HEK293 (cell line): ENCODE measurements around the gene PHGDH.

Source experiments
- CTCF ChIA-PET: fragments of 350-600 bp; formaldehyde crosslinking; extraction: SDS; loops from one replicate; lab custom pipeline; 2021; ENCODE audit warnings: antibody characterized with exemption; lab: Yijun Ruan, JAX
- POLR2A ChIA-PET: fragments of 300-600 bp; formaldehyde crosslinking; extraction: SDS; loops from one replicate; lab custom pipeline; 2020; ENCODE audit warnings: antibody characterized with exemption, inconsistent platforms; lab: Yijun Ruan, JAX
- H3K27ac ChIP-seq: fragments of 200-500 bp; sonication (Bioruptor generic); 2 replicates; pipeline ENCODE4 v1.5.1; 2014; ENCODE audit warnings: low read depth, low read length, control low read depth, inconsistent platforms; ENCODE audit errors: extremely low read depth
- H3K36me3 ChIP-seq, 2 experiments: fragments of 200-500 bp in 1 of 2; sonication (Bioruptor generic) in 1 of 2; 1 replicate in 1 of 2; 2 replicates in 1 of 2; pipeline ENCODE4 v1.5.1; 2014 to 2017; ENCODE audit warnings: inconsistent platforms in 2 of 2, low read length in 2 of 2; ENCODE audit not compliant: control insufficient read depth in 2 of 2, insufficient read depth in 1 of 2
- H3K4me1 ChIP-seq: fragments of 200-500 bp; sonication (Bioruptor generic); 2 replicates; pipeline ENCODE4 v1.5.1; 2014; ENCODE audit warnings: mild to moderate bottlenecking, low read length, inconsistent platforms; ENCODE audit not compliant: control insufficient read depth, insufficient read depth
- H3K4me3 ChIP-seq: 2 replicates; pipeline ENCODE4 v1.5.1; 2011; ENCODE audit warnings: low read depth, mild to moderate bottlenecking, control low read depth, low read length, moderate library complexity
- H3K9me3 ChIP-seq: fragments of 200-500 bp; sonication (Bioruptor generic); 2 replicates; pipeline ENCODE4 v1.5.1; 2014; ENCODE audit warnings: low read depth, low read length, inconsistent platforms; ENCODE audit not compliant: control insufficient read depth, insufficient read depth
- FEZF1 ChIP-seq: fragments of 450-650 bp; formaldehyde crosslinking; IDR thresholded peaks from 2 replicates; pipeline ENCODE4 v1.5.1; 2016; ENCODE audit warnings: missing biosample characterization, missing genetic modification characterization
- GLIS1 ChIP-seq: fragments of 450-650 bp; formaldehyde crosslinking; IDR thresholded peaks from 2 replicates; pipeline ENCODE4 v1.5.1; 2016; ENCODE audit warnings: missing biosample characterization, missing genetic modification characterization
- PRDM4 ChIP-seq: fragments of 450-650 bp; formaldehyde crosslinking; IDR thresholded peaks from 2 replicates; pipeline ENCODE4 v1.5.1; 2017; ENCODE audit warnings: missing biosample characterization, missing genetic modification characterization
- PRDM6 ChIP-seq: fragments of 450-650 bp; formaldehyde crosslinking; IDR thresholded peaks from 2 replicates; pipeline ENCODE4 v1.5.1; 2017; ENCODE audit warnings: missing biosample characterization, missing genetic modification characterization
- SCRT1 ChIP-seq: fragments of 450-650 bp; formaldehyde crosslinking; IDR thresholded peaks from 2 replicates; pipeline ENCODE4 v1.5.1; 2016; ENCODE audit warnings: missing biosample characterization, missing genetic modification characterization, borderline replicate concordance
- SCRT2 ChIP-seq: fragments of 450-650 bp; formaldehyde crosslinking; IDR thresholded peaks from 2 replicates; pipeline ENCODE4 v1.5.1; 2016; ENCODE audit warnings: missing biosample characterization, missing genetic modification characterization
- WT1 ChIP-seq: fragments of 450-650 bp; formaldehyde crosslinking; IDR thresholded peaks from 2 replicates; pipeline ENCODE4 v1.5.1; 2016; ENCODE audit warnings: missing biosample characterization, missing genetic modification characterization
- ZBTB44 ChIP-seq: fragments of 450-650 bp; IDR thresholded peaks from 2 replicates; pipeline ENCODE4 v1.5.1; 2018; ENCODE audit warnings: missing biosample characterization, mild to moderate bottlenecking, missing genetic modification characterization
- ZNF121 ChIP-seq: fragments of 450-650 bp; formaldehyde crosslinking; IDR thresholded peaks from 2 replicates; pipeline ENCODE4 v1.5.1; 2016; ENCODE audit warnings: missing biosample characterization, missing genetic modification characterization
- ZNF202 ChIP-seq: fragments of 450-650 bp; formaldehyde crosslinking; IDR thresholded peaks from 2 replicates; pipeline ENCODE4 v1.5.1; 2016; ENCODE audit warnings: missing biosample characterization, missing genetic modification characterization, borderline replicate concordance
- ZNF221 ChIP-seq: fragments of 450-650 bp; formaldehyde crosslinking; IDR thresholded peaks from 2 replicates; pipeline ENCODE4 v1.5.1; 2017; ENCODE audit warnings: missing biosample characterization, missing genetic modification characterization, borderline replicate concordance
- ZNF23 ChIP-seq: fragments of 450-650 bp; formaldehyde crosslinking; IDR thresholded peaks from 2 replicates; pipeline ENCODE4 v1.5.1; 2016; ENCODE audit warnings: missing biosample characterization, missing genetic modification characterization, borderline replicate concordance
- ZNF266 ChIP-seq: fragments of 450-650 bp; formaldehyde crosslinking; IDR thresholded peaks from 2 replicates; pipeline ENCODE4 v1.5.1; 2016; ENCODE audit warnings: missing biosample characterization, missing genetic modification characterization, low read depth
- ZNF311 ChIP-seq: fragments of 450-650 bp; formaldehyde crosslinking; IDR thresholded peaks from 2 replicates; pipeline ENCODE4 v1.5.1; 2017; ENCODE audit warnings: missing biosample characterization, missing genetic modification characterization, borderline replicate concordance
- ZNF335 ChIP-seq: fragments of 450-650 bp; formaldehyde crosslinking; conservative IDR thresholded peaks from 2 replicates; pipeline ENCODE4 v1.5.1; 2016; ENCODE audit warnings: missing biosample characterization, missing genetic modification characterization
- ZNF366 ChIP-seq: fragments of 450-650 bp; formaldehyde crosslinking; conservative IDR thresholded peaks from 2 replicates; pipeline ENCODE4 v1.5.1; 2016; ENCODE audit warnings: missing biosample characterization, missing genetic modification characterization
- ZNF423 ChIP-seq: fragments of 450-650 bp; formaldehyde crosslinking; IDR thresholded peaks from 2 replicates; pipeline ENCODE4 v1.5.1; 2016; ENCODE audit warnings: missing biosample characterization, missing genetic modification characterization
- ZNF626 ChIP-seq: fragments of 450-650 bp; sonication (Bioruptor Pico); formaldehyde crosslinking; IDR thresholded peaks from 2 replicates; pipeline ENCODE4 v1.5.1; 2018; ENCODE audit warnings: missing biosample characterization, missing genetic modification characterization, inconsistent platforms
- ZNF660 ChIP-seq: fragments of 450-650 bp; IDR thresholded peaks from 2 replicates; pipeline ENCODE4 v1.5.1; 2018; ENCODE audit warnings: missing biosample characterization, mild to moderate bottlenecking, missing genetic modification characterization
- ZNF692 ChIP-seq: fragments of 450-650 bp; formaldehyde crosslinking; IDR thresholded peaks from 2 replicates; pipeline ENCODE4 v1.5.1; 2016; ENCODE audit warnings: missing biosample characterization, missing genetic modification characterization
- ZNF843 ChIP-seq: fragments of 450-650 bp; formaldehyde crosslinking; IDR thresholded peaks from 2 replicates; pipeline ENCODE4 v1.5.1; 2016; ENCODE audit warnings: missing biosample characterization, missing genetic modification characterization

The PHGDH gene

GRCh38 chr1:119675349-119676345, 36.1 kb upstream of the PHGDH start (continued):
- TF ChIP-seq ZNF692 (tag by site-specific recombination) (peak; percentile 81), ZNF366 (tag by site-specific recombination) (peak; percentile 46; the same call in 1 of the 2 replicates), ZNF423 (tag by site-specific recombination) (no peak), ZNF626 (tag by site-specific recombination) (no peak), ZNF335 (tag by site-specific recombination) (peak; percentile 63), ZNF660 (peak; percentile 58; the same call in 1 of the 2 replicates)

GRCh38 chr1:119676571-119677206, 35.0 kb upstream of the PHGDH start:
- Histone ChIP-seq H3K4me1 (no peaks in the 10 kb centered on the region; the same call in 1 of the 2 replicates), H3K9me3 (no peaks in the 10 kb centered on the region), H3K4me3 (no peak overlapping the region), H3K27ac (no peak overlapping the region), H3K36me3 (no peaks in the 10 kb centered on the region)
- CTCF ChIA-PET = interaction anchor here (0.6 to 6.5 kb wide), 17 partner anchors 10 to 138 kb away, joined by 3 to 136 read pairs (median 8); partner anchors contain the start of genes PHGDH and ZNF697
- TF ChIP-seq PRDM6 (tag by site-specific recombination) (peak; percentile 44), GLIS1 (tag by site-specific recombination) (peak; percentile 83), ZNF202 (tag by site-specific recombination) (no peak), ZBTB44 (0 out of 2 replicates have a peak, but pooled peaks have one; percentile 20), FEZF1 (tag by site-specific recombination) (peak; percentile 13; the same call in 1 of the 2 replicates), ZNF266 (tag by site-specific recombination) (no peak), ZNF221 (tag by site-specific recombination) (no peak), WT1 (peak; percentile 13; the same call in 1 of the 2 replicates), ZNF121 (tag by site-specific recombination) (peak; percentile 63; the same call in 1 of the 2 replicates)
- POLR2A ChIA-PET = interaction anchor here (0.8 to 0.9 kb wide), 2 partner anchors 28 to 29 kb away, joined by 3 to 5 read pairs; partner anchors contain the start of gene ZNF697

GRCh38 chr1:119679223-119679622, 32.5 kb upstream of the PHGDH start:
- Histone ChIP-seq H3K36me3 (no peaks in the 10 kb centered on the region), H3K27ac (no peak overlapping the region), H3K4me3 (no peak overlapping the region), H3K4me1 (no peaks in the 10 kb centered on the region; the same call in 1 of the 2 replicates), H3K9me3 (no peaks in the 10 kb centered on the region)
- CTCF ChIA-PET = interaction anchor here (0.8 to 6.1 kb wide), 5 partner anchors 15 to 129 kb away, joined by 3 to 59 read pairs (median 3); partner anchors contain the start of gene ZNF697
- POLR2A ChIA-PET = interaction anchor here (0.7 to 2.1 kb wide), 2 partner anchors 31 to 33 kb away, joined by 5 to 10 read pairs; partner anchors contain the start of genes PHGDH and ZNF697
- no peak for TF ChIP-seq ZNF311 (tag by site-specific recombination)
- TF ChIP-seq PRDM4 = no peak
- peak; percentile 53; the same call in 1 of the 2 replicates for TF ChIP-seq SCRT1 (tag by site-specific recombination)
- TF ChIP-seq ZNF23 (tag by site-specific recombination) = no peak
- no peak for TF ChIP-seq ZNF843
- TF ChIP-seq SCRT2 (tag by site-specific recombination) = peak; percentile 64
